ENCODE results near the gene LACTB. TPM values are rescaled to one million over a fixed set of nuclear protein-coding genes. Genes with fewer than 3 reads are reported as not detected.

LACTB gene
- total RNA-seq, 1 donor from 2014 or later = 11.2 TPM

DNA sequence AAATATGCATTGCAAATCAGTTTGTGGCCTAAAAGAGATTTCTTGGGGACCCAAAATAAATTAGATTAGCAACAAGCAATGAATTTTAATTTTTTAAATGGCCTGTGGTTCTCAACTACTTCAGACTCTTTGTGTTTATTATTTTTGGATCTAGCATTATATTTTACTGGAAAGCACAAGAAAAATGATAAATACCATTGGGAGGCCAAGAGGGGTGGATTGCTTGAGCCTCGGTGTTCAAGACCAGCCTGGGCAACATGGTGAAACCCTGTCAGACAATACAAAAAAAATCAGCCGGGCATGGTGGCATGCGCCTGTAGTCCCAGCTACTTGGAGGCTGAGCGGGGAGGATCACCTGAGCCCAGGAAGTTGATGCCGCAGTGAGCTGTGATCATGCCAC, 13.6 kb downstream of the LACTB start:
- H3K27ac Mint-ChIP-seq (ENCODE audit: unreplicated experiment) = no peak overlapping the region
- TF ChIP-seq CTCF (IDR thresholded peaks at IDR 0.05) = no peak
- no peaks in the 10 kb centered on the region for H3K27me3 Mint-ChIP-seq (ENCODE audit: unreplicated experiment)
- H3K4me3 Mint-ChIP-seq (ENCODE audit: unreplicated experiment) = no peak overlapping the region
- DNase-seq (ENCODE audit: extremely low spot score, unreplicated experiment) = no peak
- H3K4me1 Mint-ChIP-seq (ENCODE audit: unreplicated experiment) = peaks cover 35% of the 10 kb centered on the region
- H3K36me3 Mint-ChIP-seq (ENCODE audit: unreplicated experiment) = peaks cover 14% of the 10 kb centered on the region
- H3K9me3 Mint-ChIP-seq (ENCODE audit: unreplicated experiment) = no peaks in the 10 kb centered on the region

- no peaks in the 10 kb centered on the region for H3K27me3 Mint-ChIP-seq (ENCODE audit: unreplicated experiment)
- no peak overlapping the region for H3K27ac Mint-ChIP-seq (ENCODE audit: unreplicated experiment)
- no peaks in the 10 kb centered on the region for H3K9me3 Mint-ChIP-seq (ENCODE audit: unreplicated experiment)
- H3K4me1 Mint-ChIP-seq (ENCODE audit: unreplicated experiment) = peaks cover 35% of the 10 kb centered on the region
- peaks cover 10% of the 10 kb centered on the region for H3K36me3 Mint-ChIP-seq (ENCODE audit: unreplicated experiment)
- H3K4me3 Mint-ChIP-seq (ENCODE audit: unreplicated experiment) = no peak overlapping the region
- no peak for TF ChIP-seq CTCF (IDR thresholded peaks at IDR 0.05)
- DNase-seq (ENCODE audit: extremely low spot score, unreplicated experiment) = no peak
Measured at GRCh38 chr15:63135804-63136203, 14.1 kb downstream of the LACTB start.

DNA sequence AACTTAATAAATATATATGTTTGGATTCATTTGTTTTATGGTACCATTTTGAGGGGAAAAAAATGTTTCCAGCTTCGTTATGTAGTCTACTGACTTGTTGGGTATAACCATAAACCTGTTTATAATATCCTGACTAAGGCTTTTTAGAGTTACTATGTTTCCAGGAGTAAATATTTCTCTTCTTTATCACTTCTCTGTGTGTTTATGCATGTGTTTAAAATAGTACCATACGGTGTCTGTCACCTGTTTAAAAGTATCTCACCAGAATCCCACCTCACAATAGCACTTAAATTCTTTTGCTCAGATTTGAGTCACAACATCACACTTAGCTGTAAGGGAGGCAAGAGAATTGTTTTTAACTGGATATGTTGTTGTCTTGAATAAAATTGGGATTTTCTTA, 15.1 kb downstream of the LACTB start:
- Mint-ChIP-seq H3K9me3 (ENCODE audit: unreplicated experiment) (no peaks in the 10 kb centered on the region), H3K27me3 (ENCODE audit: unreplicated experiment) (no peaks in the 10 kb centered on the region), H3K4me3 (ENCODE audit: unreplicated experiment) (no peak overlapping the region), H3K27ac (ENCODE audit: unreplicated experiment) (no peak overlapping the region), H3K4me1 (ENCODE audit: unreplicated experiment) (peaks cover 35% of the 10 kb centered on the region), H3K36me3 (ENCODE audit: unreplicated experiment) (peaks cover 7% of the 10 kb centered on the region)
- TF ChIP-seq CTCF (IDR thresholded peaks at IDR 0.05) = no peak
- DNase-seq (ENCODE audit: extremely low spot score, unreplicated experiment) = no peak

DNA sequence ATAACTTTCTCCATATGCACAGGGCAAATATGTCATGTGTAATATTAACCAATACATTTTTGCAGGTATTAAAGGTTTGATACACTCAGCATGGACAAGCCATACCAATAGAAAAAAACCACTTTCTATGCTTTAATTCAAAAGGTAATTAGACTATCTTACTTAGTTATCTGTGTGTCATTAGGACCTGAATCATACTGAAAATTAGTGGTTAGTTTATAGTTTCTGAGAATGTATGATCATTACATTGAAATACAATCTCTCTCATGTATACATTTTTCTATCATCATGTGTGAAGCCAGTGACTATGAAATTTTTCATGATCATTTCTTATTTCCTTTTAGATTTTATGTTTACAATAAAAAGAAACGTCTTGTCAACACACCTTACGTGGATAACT, 19.3 kb downstream of the LACTB start:
- H3K27me3 Mint-ChIP-seq (ENCODE audit: unreplicated experiment) = no peaks in the 10 kb centered on the region
- H3K27ac Mint-ChIP-seq (ENCODE audit: unreplicated experiment) = no peak overlapping the region
- H3K4me3 Mint-ChIP-seq (ENCODE audit: unreplicated experiment) = no peak overlapping the region
- TF ChIP-seq CTCF (IDR thresholded peaks at IDR 0.05) = no peak
- peaks cover 9% of the 10 kb centered on the region for H3K4me1 Mint-ChIP-seq (ENCODE audit: unreplicated experiment)
- DNase-seq (ENCODE audit: extremely low spot score, unreplicated experiment) = no peak
- peaks cover 17% of the 10 kb centered on the region for H3K36me3 Mint-ChIP-seq (ENCODE audit: unreplicated experiment)
- peaks cover 12% of the 10 kb centered on the region for H3K9me3 Mint-ChIP-seq (ENCODE audit: unreplicated experiment)

- Mint-ChIP-seq H3K36me3 (ENCODE audit: unreplicated experiment) (peaks cover 30% of the 10 kb centered on the region), H3K4me1 (ENCODE audit: unreplicated experiment) (peaks cover 4% of the 10 kb centered on the region), H3K27me3 (ENCODE audit: unreplicated experiment) (no peaks in the 10 kb centered on the region), H3K4me3 (ENCODE audit: unreplicated experiment) (no peak overlapping the region), H3K27ac (ENCODE audit: unreplicated experiment) (no peak overlapping the region), H3K9me3 (ENCODE audit: unreplicated experiment) (peaks cover 12% of the 10 kb centered on the region)
- DNase-seq (ENCODE audit: extremely low spot score, unreplicated experiment) = no peak
- no peak for TF ChIP-seq CTCF (IDR thresholded peaks at IDR 0.05)
Measured at GRCh38 chr15:63145426-63145825, 23.8 kb downstream of the LACTB start.

All from osteocyte (in vitro differentiated cells).